KMS-11 (cell line): ENCODE results near the gene NLE1.
"Not testable (repeated sequence)": the region's sequence is repeated elsewhere in the genome, so short reads cannot be mapped to it uniquely, and the experiment has no call there.

Source experiments
- H2AFZ ChIP-seq: fragments of 200-600 bp; sonication (generic); 2 replicates; pipeline ENCODE4 v1.6.1; 2016; ENCODE audit warnings: antibody characterized with exemption, mixed run types, low read depth
- H3K27ac ChIP-seq: fragments of 200-600 bp; sonication (generic); 2 replicates; pipeline ENCODE4 v1.6.1; 2016; ENCODE audit warnings: mild to moderate bottlenecking, mixed run types
- H3K27me3 ChIP-seq: fragments of 200-600 bp; sonication (generic); 2 replicates; pipeline ENCODE4 v1.6.1; 2017; ENCODE audit warnings: mild to moderate bottlenecking, low read depth, mixed run types, moderate library complexity; ENCODE audit not compliant: insufficient read depth
- H3K36me3 ChIP-seq: fragments of 200-600 bp; sonication (generic); 2 replicates; pipeline ENCODE4 v1.6.1; 2017; ENCODE audit warnings: mild to moderate bottlenecking, mixed run types; ENCODE audit not compliant: insufficient read depth
- H3K4me1 ChIP-seq: fragments of 200-600 bp; sonication (generic); 2 replicates; pipeline ENCODE4 v1.6.1; 2016; ENCODE audit warnings: mild to moderate bottlenecking, low read depth, mixed run types; ENCODE audit not compliant: poor library complexity, severe bottlenecking
- H3K4me2 ChIP-seq: fragments of 200-600 bp; sonication (generic); 2 replicates; pipeline ENCODE4 v1.7.0; 2016; ENCODE audit warnings: mild to moderate bottlenecking, mixed run types
- H3K4me3 ChIP-seq: fragments of 200-600 bp; sonication (generic); IDR thresholded peaks from 2 replicates; pipeline ENCODE4 v1.6.1; 2017; ENCODE audit warnings: low read depth, low read length, mixed read lengths; ENCODE audit not compliant: insufficient read depth
- H3K79me2 ChIP-seq: fragments of 200-600 bp; sonication (generic); 2 replicates; pipeline ENCODE4 v1.6.1; 2016; ENCODE audit warnings: low read depth, mixed run types; ENCODE audit not compliant: insufficient read depth
- H3K9ac ChIP-seq: fragments of 200-600 bp; sonication (generic); 2 replicates; pipeline ENCODE4 v1.6.1; 2016; ENCODE audit warnings: mild to moderate bottlenecking, mixed run types
- H4K20me1 ChIP-seq: fragments of 200-600 bp; sonication (generic); 2 replicates; pipeline ENCODE4 v1.6.1; 2016; ENCODE audit warnings: mild to moderate bottlenecking, mixed run types; ENCODE audit not compliant: insufficient read depth
- CTCF ChIP-seq: fragments of 200-600 bp; sonication (generic); conservative IDR thresholded peaks from 2 replicates; pipeline ENCODE4 v1.6.1; 2017; ENCODE audit warnings: low read depth, mild to moderate bottlenecking, antibody characterized with exemption, low read length, moderate library complexity, mixed read lengths

Gene NLE1

GRCh38 chr17:35176897-35177296 is 34.8 kb upstream of the NLE1 start:
- no peak overlapping the region for H2AFZ ChIP-seq
- no peak overlapping the region for H3K4me3 ChIP-seq
- TF ChIP-seq CTCF: no peak
- H3K4me1 ChIP-seq: no peaks in the 10 kb centered on the region
- H4K20me1 ChIP-seq: no peaks in the 10 kb centered on the region
- H3K79me2 ChIP-seq: no peaks in the 10 kb centered on the region
- H3K9ac ChIP-seq: no peak overlapping the region
- H3K27me3 ChIP-seq: no peaks in the 10 kb centered on the region
- H3K36me3 ChIP-seq: no peaks in the 10 kb centered on the region
- no peak overlapping the region for H3K27ac ChIP-seq
- H3K4me2 ChIP-seq: no peak overlapping the region

GRCh38 chr17:35175638-35176415 is 33.7 kb upstream of the NLE1 start:
- no peak overlapping the region for H2AFZ ChIP-seq
- no peaks in the 10 kb centered on the region for H3K36me3 ChIP-seq
- no peaks in the 10 kb centered on the region for H3K79me2 ChIP-seq
- no peaks in the 10 kb centered on the region for H3K27me3 ChIP-seq
- no peak overlapping the region for H3K27ac ChIP-seq
- no peak overlapping the region for H3K4me2 ChIP-seq
- no peak for TF ChIP-seq CTCF
- no peak overlapping the region for H3K9ac ChIP-seq
- no peaks in the 10 kb centered on the region for H3K4me1 ChIP-seq
- no peak overlapping the region for H3K4me3 ChIP-seq
- H4K20me1 ChIP-seq: no peaks in the 10 kb centered on the region

- no peak overlapping the region for H2AFZ ChIP-seq
- no peaks in the 10 kb centered on the region for H3K36me3 ChIP-seq
- no peak for TF ChIP-seq CTCF
- no peak overlapping the region for H3K9ac ChIP-seq
- no peak overlapping the region for H3K4me2 ChIP-seq
- no peak overlapping the region for H3K27ac ChIP-seq
- no peaks in the 10 kb centered on the region for H4K20me1 ChIP-seq
- no peaks in the 10 kb centered on the region for H3K79me2 ChIP-seq
- no peaks in the 10 kb centered on the region for H3K4me1 ChIP-seq
- no peaks in the 10 kb centered on the region for H3K27me3 ChIP-seq
- H3K4me3 ChIP-seq: no peak overlapping the region
Observed at GRCh38 chr17:35174835-35175334, 32.8 kb upstream of the NLE1 start.

GRCh38 chr17:35172321-35172720 is 30.2 kb upstream of the NLE1 start:
- H3K27me3 ChIP-seq, H3K79me2 ChIP-seq, H3K4me2 ChIP-seq, H3K4me3 ChIP-seq, H3K36me3 ChIP-seq, H3K27ac ChIP-seq, H4K20me1 ChIP-seq, H3K9ac ChIP-seq, H3K4me1 ChIP-seq, H2AFZ ChIP-seq: not testable (repeated sequence)

GRCh38 chr17:35171834-35172233 is 29.7 kb upstream of the NLE1 start:
- Histone ChIP-seq H3K4me1 (no peaks in the 10 kb centered on the region), H2AFZ (no peak overlapping the region), H3K27ac (no peak overlapping the region), H3K4me2 (no peak overlapping the region), H3K79me2 (no peaks in the 10 kb centered on the region), H3K27me3 (no peaks in the 10 kb centered on the region), H3K9ac (no peak overlapping the region), H4K20me1 (no peaks in the 10 kb centered on the region), H3K36me3 (no peaks in the 10 kb centered on the region), H3K4me3 (no peak overlapping the region)
- TF ChIP-seq CTCF: no peak
